GM23338 (cell line): ENCODE measurements around the gene FCHSD2. TPM values are rescaled to one million over a fixed set of nuclear protein-coding genes. Genes with fewer than 3 reads are reported as not detected.

Source experiments
- ATAC-seq: fragments of 200-7000 bp; cut with Tn5 transposase; 3 replicates; pipeline ENCODE4 v1.9.1; 2020
- DNase-seq: peaks from one replicate; pipeline ENCODE4 v3.0.0-alpha.2; 2015; ENCODE audit warnings: low spot score
- H2AFZ ChIP-seq: fragments of 200-600 bp; sonication (generic); 2 replicates; pipeline ENCODE4 v1.8.0; 2016; ENCODE audit warnings: antibody characterized with exemption, mild to moderate bottlenecking, moderate library complexity
- H3F3A ChIP-seq: fragments of 200-600 bp; sonication (generic); replicated peaks from 2 replicates; pipeline ENCODE4 v1.8.0; 2017; ENCODE audit warnings: antibody characterized with exemption, mixed run types, low read depth
- H3K27ac ChIP-seq: fragments of 200-600 bp; sonication (generic); 2 replicates; pipeline ENCODE4 v1.6.1; 2016; ENCODE audit warnings: low read depth
- H3K27me3 ChIP-seq: fragments of 200-600 bp; sonication (generic); 2 replicates; pipeline ENCODE4 v1.8.0; 2016; ENCODE audit warnings: mild to moderate bottlenecking, mixed run types, moderate library complexity; ENCODE audit not compliant: insufficient read depth
- H3K36me3 ChIP-seq: fragments of 200-600 bp; sonication (generic); 2 replicates; pipeline ENCODE4 v1.8.0; 2016; ENCODE audit warnings: mild to moderate bottlenecking; ENCODE audit not compliant: insufficient read depth
- H3K4me1 ChIP-seq: fragments of 200-600 bp; sonication (generic); 2 replicates; pipeline ENCODE4 v1.8.0; 2016; ENCODE audit warnings: mild to moderate bottlenecking, moderate library complexity; ENCODE audit not compliant: insufficient read depth
- H3K4me2 ChIP-seq: fragments of 200-600 bp; sonication (generic); 2 replicates; pipeline ENCODE4 v1.7.1; 2017; ENCODE audit warnings: mixed run types
- H3K4me3 ChIP-seq: fragments of 200-600 bp; sonication (generic); 2 replicates; pipeline ENCODE4 v1.6.1; 2016; ENCODE audit warnings: mixed run types
- H3K79me2 ChIP-seq: fragments of 200-600 bp; sonication (generic); replicated peaks from 2 replicates; pipeline ENCODE4 v1.8.0; 2017; ENCODE audit warnings: mild to moderate bottlenecking; ENCODE audit not compliant: insufficient read depth
- H3K9me2 ChIP-seq: fragments of 200-600 bp; sonication (generic); 2 replicates; pipeline ENCODE4 v1.8.0; 2017; ENCODE audit not compliant: insufficient read depth
- H4K20me1 ChIP-seq: fragments of 200-600 bp; sonication (generic); replicated peaks from 2 replicates; pipeline ENCODE4 v1.8.0; 2017; ENCODE audit warnings: mild to moderate bottlenecking; ENCODE audit not compliant: insufficient read depth
- H3K27ac Mint-ChIP-seq: 2 replicates; pipeline ENCODE4 v1.8.0; 2020; ENCODE audit warnings: inconsistent platforms, mild to moderate bottlenecking, moderate library complexity, mixed read lengths
- H3K27me3 Mint-ChIP-seq: 3 replicates; pipeline ENCODE4 v1.8.0; 2022; ENCODE audit warnings: low read depth, mild to moderate bottlenecking, moderate library complexity, mixed read lengths, inconsistent platforms; ENCODE audit not compliant: insufficient read depth, poor library complexity
- H3K36me3 Mint-ChIP-seq: 3 replicates; pipeline ENCODE4 v1.8.0; 2021; ENCODE audit warnings: low read depth, mild to moderate bottlenecking, inconsistent platforms, moderate library complexity, mixed read lengths
- H3K4me1 Mint-ChIP-seq: 3 replicates; pipeline ENCODE4 v1.8.0; 2020; ENCODE audit warnings: mild to moderate bottlenecking, inconsistent platforms, mixed read lengths
- H3K4me3 Mint-ChIP-seq: 3 replicates; pipeline ENCODE4 v1.8.0; 2021; ENCODE audit warnings: moderate library complexity, mild to moderate bottlenecking, inconsistent platforms, mixed read lengths
- H3K9me3 Mint-ChIP-seq: 3 replicates; pipeline ENCODE4 v1.8.0; 2020; ENCODE audit warnings: moderate library complexity, mild to moderate bottlenecking, inconsistent platforms, mixed read lengths
- CREB1 ChIP-seq: fragments of 250-450 bp; sonication (Bioruptor Pico); IDR thresholded peaks from 2 replicates; pipeline ENCODE4 v1.5.0; 2020; ENCODE audit warnings: low read depth, mild to moderate bottlenecking, moderate library complexity
- EZH2 ChIP-seq: fragments of 200-600 bp; sonication (generic); IDR thresholded peaks from one replicate; pipeline ENCODE4 v1.8.0; 2017; ENCODE audit warnings: antibody characterized with exemption, mild to moderate bottlenecking, low read depth; ENCODE audit not compliant: unreplicated experiment
- NANOG ChIP-seq: IDR thresholded peaks from 2 replicates; pipeline ENCODE4 v1.6.1; 2016; ENCODE audit warnings: antibody characterized with exemption, borderline replicate concordance
- POLR2AphosphoS5 ChIP-seq: IDR thresholded peaks from 2 replicates; pipeline ENCODE4 v1.6.1; 2016; ENCODE audit warnings: antibody characterized with exemption, low read depth
- STAT1 ChIP-seq: IDR thresholded peaks from one replicate; pipeline ENCODE4 v1.6.1; 2016; ENCODE audit warnings: antibody characterized with exemption; ENCODE audit not compliant: unreplicated experiment
- ZNF114 ChIP-seq: fragments of 250-450 bp; sonication (Bioruptor Pico); IDR thresholded peaks from 2 replicates; pipeline ENCODE4 v1.5.0; 2020; ENCODE audit warnings: mild to moderate bottlenecking, moderate library complexity
- ZNF462 ChIP-seq: fragments of 250-450 bp; sonication (Bioruptor Pico); IDR thresholded peaks from 2 replicates; pipeline ENCODE4 v1.5.0; 2020; ENCODE audit warnings: mild to moderate bottlenecking, moderate library complexity
- polyA plus RNA-seq: library from polyadenylated mRNA; unstranded; fragments of >200 nt; fragmentation: Nextera tagmentation; extraction: Ambion mirVana; gene quantifications from 2 replicates; pipeline ENCODE4 v1.2.1, GENCODE V29; 2016
- total RNA-seq: library from RNA; depleted of rRNA; stranded (reverse); fragments of >200 nt; shearing (Covaris generic); gene quantifications from 2 replicates; pipeline ENCODE4 v1.2.3, GENCODE V29; 2014

The FCHSD2 gene
- total and polyA plus RNA-seq, 2 experiments from 2014 or later = 3.6 to 5.2 TPM

- TF ChIP-seq ZNF462 = no peak
Measured at GRCh38 chr11:73141309-73142127, 600 bp downstream of the FCHSD2 start (continued).

- H3K4me2 ChIP-seq = peak overlapping the region; percentile 97
- peaks cover 25% of the 10 kb centered on the region for H3K27me3 ChIP-seq
- peaks cover 11% of the 10 kb centered on the region for H3F3A ChIP-seq
- peak overlapping the region; percentile 96; the same call in 1 of the 2 replicates for H2AFZ ChIP-seq
- ATAC-seq = no peak
- peaks cover 8% of the 10 kb centered on the region for H4K20me1 ChIP-seq
- H3K27ac ChIP-seq = no peak overlapping the region
- no peaks in the 10 kb centered on the region for H3K79me2 ChIP-seq
- no peak for DNase-seq
- Mint-ChIP-seq H3K4me1 (peaks cover 20% of the 10 kb centered on the region), H3K27ac (no peak overlapping the region), H3K27me3 (peaks cover 27% of the 10 kb centered on the region), H3K4me3 (peak overlapping the region; percentile 82), H3K36me3 (no peaks in the 10 kb centered on the region; the same call in 2 of the 3 replicates), H3K9me3 (no peaks in the 10 kb centered on the region; the same call in 2 of the 3 replicates)
- TF ChIP-seq ZNF462 (no peak), STAT1 (no peak), POLR2AphosphoS5 (no peak), NANOG (no peak), CREB1 (CRISPR knock-in tag) (no peak), EZH2 (no peak), ZNF114 (CRISPR knock-in tag) (no peak)
- peak overlapping the region; percentile 89 for H3K4me3 ChIP-seq
- peaks cover 25% of the 10 kb centered on the region for H3K4me1 ChIP-seq
- no peaks in the 10 kb centered on the region for H3K9me2 ChIP-seq
- no peaks in the 10 kb centered on the region for H3K36me3 ChIP-seq
Measured at GRCh38 chr11:73141031-73141308, 1.1 kb downstream of the FCHSD2 start.
